Testis (tissue), 3 donors: ENCODE data around the gene RPL12. TPM values are rescaled to one million over a fixed set of nuclear protein-coding genes. Genes with fewer than 3 reads are reported as not detected.
A peak's percentile ranks its signal among the peaks of the same experiment; 100 is the strongest.

Experiments
- DNase-seq: peaks from one replicate; pipeline ENCODE4 v3.0.0-alpha.2; 2019
- H3K27ac ChIP-seq, 2 donors: fragments of 200-600 bp; sonication (generic); one replicate each; pipeline ENCODE4 v1.5.1; 2019
- H3K27me3 ChIP-seq: fragments of 200-600 bp; sonication (generic); one replicate; pipeline ENCODE4 v1.5.1; 2019
- H3K36me3 ChIP-seq: fragments of 200-600 bp; sonication (generic); one replicate; pipeline ENCODE4 v1.5.1; 2017; ENCODE audit warnings: low read depth; ENCODE audit errors: missing control alignments
- H3K4me1 ChIP-seq: fragments of 200-600 bp; sonication (generic); one replicate; pipeline ENCODE4 v1.5.1; 2019
- H3K4me3 ChIP-seq, 2 donors: fragments of 200-600 bp; sonication (generic); one replicate each; pipeline ENCODE4 v1.5.1; 2017 to 2019
- H3K9me3 ChIP-seq: fragments of 200-600 bp; sonication (generic); one replicate; pipeline ENCODE4 v1.5.1; 2017
- POLR2A ChIP-seq: fragments of 450-650 bp; IDR thresholded peaks from one replicate; pipeline ENCODE4 v1.6.1; 2017; ENCODE audit warnings: antibody characterized with exemption, mild to moderate bottlenecking, moderate library complexity
- WGBS, 2 donors: methylation state at CpG; one replicate each; pipeline ENCODE4 v1.1.5; 2018; 5-methylcytosine and 5-hydroxymethylcytosine counted together
- intact Hi-C: fragments of 100-400 bp; cut with DNase I; formaldehyde crosslinking; loops from one replicate; pipeline ENCODE4 v1.15.1; 2023; ENCODE audit warnings: low total_unique reads
- polyA plus RNA-seq: library from polyadenylated mRNA; stranded (reverse); fragments of 350-450 nt; fragmentation: Illumina TruSeq; extraction: RNeasy Lipid Tissue Mini Kit (QIAGEN cat#74804); gene quantifications from one replicate; pipeline ENCODE4 v1.2.3, GENCODE V29; 2014; ENCODE audit warnings: low read depth, low replicate concordance; ENCODE audit not compliant: insufficient read depth
- small RNA-seq, 2 donors: library from RNA; depleted of rRNA; stranded (forward); fragments of <200 nt; gene quantifications; one replicate each; pipeline ENCODE3, GENCODE V24; 2016
- total RNA-seq, 2 donors: library from RNA; depleted of rRNA; stranded (reverse); fragments of >200 nt; gene quantifications; one replicate each; pipeline ENCODE4 v1.2.3, GENCODE V29; 2016
- TF ChIP-seq, protein P1 (sequence below), 3 experiments: fragments of 450-650 bp in 2 of 3; fragments of 200-600 bp in 1 of 3; sonication (generic) in 1 of 3; IDR thresholded peaks; one replicate each; pipeline ENCODE4 v1.5.1; 2016 to 2019; ENCODE audit warnings: antibody characterized with exemption in 3 of 3, mild to moderate bottlenecking in 2 of 3, moderate library complexity in 1 of 3

Gene RPL12
- total and polyA plus RNA-seq, 3 donors from 2014 or later, result 499 to 1,237 (median 950) TPM

DNA sequence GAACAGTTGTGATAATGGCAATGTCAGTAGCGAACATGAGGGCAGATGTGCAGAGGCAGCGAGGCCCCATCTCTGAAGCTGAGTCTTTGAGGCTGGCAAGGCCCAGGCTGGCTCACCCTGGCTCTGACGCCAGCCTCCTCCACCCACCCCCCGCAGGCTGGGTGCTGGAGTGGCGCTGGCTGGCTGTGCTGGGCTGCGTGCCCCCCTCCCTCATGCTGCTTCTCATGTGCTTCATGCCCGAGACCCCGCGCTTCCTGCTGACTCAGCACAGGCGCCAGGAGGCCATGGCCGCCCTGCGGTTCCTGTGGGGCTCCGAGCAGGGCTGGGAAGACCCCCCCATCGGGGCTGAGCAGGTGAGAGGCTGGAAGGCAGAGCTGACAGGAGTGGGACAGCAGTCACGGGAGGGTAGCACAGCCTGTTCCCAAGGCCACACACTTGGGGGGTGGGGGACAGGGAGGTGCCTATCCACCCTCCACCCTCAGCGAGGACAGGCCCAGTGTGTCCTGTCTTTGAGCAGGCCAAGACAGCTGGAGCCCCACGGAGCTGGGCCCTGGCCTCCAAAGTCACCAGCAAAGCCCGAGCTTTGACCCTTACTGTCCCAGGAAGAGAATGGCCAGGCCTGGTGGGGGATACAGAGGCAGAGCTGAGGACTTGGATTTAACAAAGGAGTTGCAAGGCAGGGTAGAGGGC is 48.7 kb downstream of the RPL12 start:
- intact Hi-C loops, result no loop called here
- no peaks in the 10 kb centered on the region for H3K9me3 ChIP-seq
- H3K36me3 ChIP-seq, result no peaks in the 10 kb centered on the region
- no peak overlapping the region for H3K27ac ChIP-seq
- no peak for TF ChIP-seq POLR2A
- TF ChIP-seq, protein P1, sequence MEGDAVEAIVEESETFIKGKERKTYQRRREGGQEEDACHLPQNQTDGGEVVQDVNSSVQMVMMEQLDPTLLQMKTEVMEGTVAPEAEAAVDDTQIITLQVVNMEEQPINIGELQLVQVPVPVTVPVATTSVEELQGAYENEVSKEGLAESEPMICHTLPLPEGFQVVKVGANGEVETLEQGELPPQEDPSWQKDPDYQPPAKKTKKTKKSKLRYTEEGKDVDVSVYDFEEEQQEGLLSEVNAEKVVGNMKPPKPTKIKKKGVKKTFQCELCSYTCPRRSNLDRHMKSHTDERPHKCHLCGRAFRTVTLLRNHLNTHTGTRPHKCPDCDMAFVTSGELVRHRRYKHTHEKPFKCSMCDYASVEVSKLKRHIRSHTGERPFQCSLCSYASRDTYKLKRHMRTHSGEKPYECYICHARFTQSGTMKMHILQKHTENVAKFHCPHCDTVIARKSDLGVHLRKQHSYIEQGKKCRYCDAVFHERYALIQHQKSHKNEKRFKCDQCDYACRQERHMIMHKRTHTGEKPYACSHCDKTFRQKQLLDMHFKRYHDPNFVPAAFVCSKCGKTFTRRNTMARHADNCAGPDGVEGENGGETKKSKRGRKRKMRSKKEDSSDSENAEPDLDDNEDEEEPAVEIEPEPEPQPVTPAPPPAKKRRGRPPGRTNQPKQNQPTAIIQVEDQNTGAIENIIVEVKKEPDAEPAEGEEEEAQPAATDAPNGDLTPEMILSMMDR (IDR thresholded peaks at IDR 0.05), result no peak
- DNase-seq, result no peak
- H3K27me3 ChIP-seq, result no peaks in the 10 kb centered on the region
- H3K4me3 ChIP-seq, result no peak overlapping the region
- H3K4me1 ChIP-seq, result peaks cover 10% of the 10 kb centered on the region
- WGBS, 2 donors, result 78 to 87% methylated on average over 11 to 16 of the region's 18 CpGs

DNA sequence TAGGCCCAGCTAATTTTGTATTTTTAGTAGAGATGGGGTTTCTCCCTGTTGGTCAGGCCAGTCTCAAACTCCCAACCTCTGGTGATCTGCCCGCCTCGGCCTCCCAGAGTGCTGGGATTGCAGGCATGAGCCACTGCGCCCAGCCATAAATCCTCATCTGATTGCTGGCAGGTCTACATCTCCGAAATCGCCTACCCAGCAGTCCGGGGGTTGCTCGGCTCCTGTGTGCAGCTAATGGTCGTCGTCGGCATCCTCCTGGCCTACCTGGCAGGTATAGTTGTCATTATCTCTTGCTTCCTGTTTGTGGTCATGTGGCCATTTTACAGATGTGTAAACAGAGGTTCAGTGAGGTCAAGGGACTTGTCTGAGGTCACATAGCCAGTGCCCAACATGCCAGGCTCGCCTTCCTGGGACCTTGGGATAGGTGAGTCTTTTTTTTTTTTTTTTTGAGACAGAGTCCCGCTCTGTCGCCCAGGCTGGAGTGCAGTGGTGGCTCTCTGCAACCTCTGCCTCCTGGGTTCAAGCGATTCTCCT is 51.4 kb downstream of the RPL12 start:
- H3K27ac ChIP-seq, result no peak overlapping the region
- H3K36me3 ChIP-seq, result no peaks in the 10 kb centered on the region
- TF ChIP-seq POLR2A, result no peak
- TF ChIP-seq, protein P1 (IDR thresholded peaks at IDR 0.05), result no peak
- no peak for DNase-seq
- intact Hi-C loops, result no loop called here
- peaks cover 10% of the 10 kb centered on the region for H3K4me1 ChIP-seq
- no peaks in the 10 kb centered on the region for H3K9me3 ChIP-seq
- no peak overlapping the region for H3K4me3 ChIP-seq
- no peaks in the 10 kb centered on the region for H3K27me3 ChIP-seq
- 91 to 95% methylated on average over 14 of the region's 14 CpGs for WGBS, 2 donors

DNA sequence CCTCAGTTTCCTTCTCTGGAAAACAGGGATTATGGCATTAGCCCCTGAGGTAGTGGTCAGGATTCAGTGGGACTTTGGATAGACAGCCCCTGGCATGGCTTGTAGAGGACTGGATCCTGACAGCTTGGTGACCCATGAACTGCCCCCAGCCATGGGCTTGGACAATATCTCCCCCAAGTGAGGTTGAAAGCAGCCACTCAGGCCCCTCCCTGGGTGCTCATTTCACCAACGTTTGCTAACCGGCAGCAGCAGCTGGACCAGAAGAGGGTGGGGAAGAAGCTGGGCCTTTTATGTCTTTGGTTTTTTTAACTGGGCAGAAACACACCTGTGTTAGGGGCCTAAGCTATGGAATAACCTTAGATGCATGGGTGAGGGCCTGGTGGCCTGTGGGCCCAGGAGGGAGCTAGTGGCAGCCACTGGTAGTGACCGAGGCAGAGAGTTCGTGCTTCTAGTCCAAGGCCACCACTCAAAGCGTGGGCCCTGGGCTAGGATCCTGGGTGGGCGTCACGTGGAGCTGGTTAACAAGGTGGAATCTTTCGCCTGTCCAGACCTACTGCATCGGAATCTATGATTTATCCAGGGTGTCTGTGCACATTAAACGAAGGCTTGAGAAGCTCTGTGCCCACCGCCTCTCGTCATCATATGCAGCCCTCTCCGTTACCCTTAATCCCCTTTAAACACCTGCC is 52.3 kb downstream of the RPL12 start:
- no peak for DNase-seq
- Histone ChIP-seq H3K9me3 (no peaks in the 10 kb centered on the region), H3K27ac (no peak overlapping the region), H3K27me3 (no peaks in the 10 kb centered on the region), H3K4me3 (no peak overlapping the region), H3K36me3 (no peaks in the 10 kb centered on the region), H3K4me1 (peaks cover 10% of the 10 kb centered on the region)
- TF ChIP-seq POLR2A, result no peak
- WGBS, 2 donors, result 81 to 91% methylated on average over 13 of the region's 13 CpGs
- intact Hi-C loops, result no loop called here

DNA sequence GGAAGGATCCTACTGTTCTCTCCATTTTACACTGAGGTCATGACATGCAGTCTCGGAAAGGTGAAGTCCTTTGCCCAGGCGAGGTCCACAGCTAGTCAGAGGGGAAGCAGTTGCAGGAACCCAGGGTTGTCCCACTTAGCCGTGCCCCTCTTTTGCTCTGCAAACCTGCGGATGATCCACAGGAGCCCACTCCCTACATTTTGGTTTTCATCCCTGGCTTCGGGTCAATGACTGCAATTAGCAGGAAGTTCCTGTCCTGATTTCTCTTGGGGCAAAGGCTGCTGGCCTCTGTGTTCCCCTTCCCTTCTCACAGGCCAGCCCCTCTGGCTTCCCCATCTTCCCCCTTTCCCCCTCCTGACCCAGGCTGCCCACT is 52.9 kb downstream of the RPL12 start:
- peak overlapping the region in 1 of 2 donors; percentile 90 for H3K27ac ChIP-seq
- TF ChIP-seq POLR2A, result no peak
- TF ChIP-seq, protein P1 (IDR thresholded peaks at IDR 0.05), result no peak
- no peaks in the 10 kb centered on the region for H3K36me3 ChIP-seq
- peak overlapping the region; percentile 84 to 90 for H3K4me3 ChIP-seq
- no peaks in the 10 kb centered on the region for H3K27me3 ChIP-seq
- no peaks in the 10 kb centered on the region for H3K9me3 ChIP-seq
- no peak for DNase-seq
- WGBS, 2 donors, result 18 to 35% methylated on average over 5 of the region's 5 CpGs
- peaks cover 10% of the 10 kb centered on the region for H3K4me1 ChIP-seq
- intact Hi-C loops, result no loop called here

Small RNA genes within 50 kb of the gene (small RNA-seq; reads per million reads assigned to genes)
- gene RF00019 (0 reads per million in 2 donors), gene SNORA65 (117 to 169 reads per million in 2 donors)

Other genes with a start within 250 kb of the RPL12 start
- gene GARNL3, start 186.6 kb downstream of the RPL12 start, total RNA-seq, result 10 to 100 TPM; 25.9 to 42.8 TPM
- 12.9 TPM for gene GARNL3, start 186.6 kb downstream of the RPL12 start, polyA plus RNA-seq
- gene SLC2A8, start 54.2 kb downstream of the RPL12 start, total RNA-seq, result 10 to 100 TPM; 62.7 to 68.6 TPM
- 128 TPM for gene SLC2A8, start 54.2 kb downstream of the RPL12 start, polyA plus RNA-seq
- gene ZNF79, start 27.0 kb downstream of the RPL12 start, total RNA-seq, result 10 to 100 TPM; 19.5 to 24.5 TPM
- gene ZNF79, start 27.0 kb downstream of the RPL12 start, polyA plus RNA-seq, result 15.9 TPM
- 10 to 100 TPM; 20.5 to 22.0 TPM for gene LRSAM1, start 104 bp upstream of the RPL12 start, total RNA-seq
- 9.9 TPM for gene LRSAM1, start 104 bp upstream of the RPL12 start, polyA plus RNA-seq
- 10 to 100 TPM; 33.1 to 36.1 TPM for gene STXBP1, start 160.9 kb upstream of the RPL12 start, total RNA-seq
- gene STXBP1, start 160.9 kb upstream of the RPL12 start, polyA plus RNA-seq, result 21.2 TPM